ENCODE data around the gene NPRL2.

DNA sequence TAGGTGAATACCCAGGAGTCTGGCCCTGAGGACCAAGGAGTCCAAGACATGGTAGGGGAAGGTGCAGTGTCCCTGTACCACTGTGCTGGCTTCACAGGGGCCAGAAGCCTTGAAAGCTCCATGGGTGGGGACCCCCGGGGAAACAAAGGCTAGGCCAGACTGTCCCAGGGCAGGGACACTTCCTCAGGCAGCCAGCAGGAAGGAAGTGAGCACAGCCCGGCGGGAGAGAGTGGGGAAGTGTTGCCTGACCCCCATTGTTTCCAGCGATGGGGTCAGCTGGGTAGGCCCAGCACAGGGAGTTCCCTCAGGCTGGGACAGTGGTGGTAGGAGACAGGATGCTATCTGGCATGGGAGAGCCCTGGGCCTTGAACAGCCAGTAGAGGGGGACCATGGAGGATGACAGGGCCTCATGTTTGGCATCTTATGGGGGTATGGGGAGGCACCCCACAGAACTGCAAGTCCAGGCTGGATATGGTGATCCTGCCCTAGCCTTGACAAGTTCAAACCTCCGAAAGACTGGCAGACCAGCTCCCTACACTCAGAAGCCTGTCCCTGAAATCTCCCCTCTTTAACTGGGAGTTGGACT lies 26.9 kb downstream of the NPRL2 start:
- TF ChIP-seq EZH2 (IDR thresholded peaks at IDR 0.05; ENCODE audit: insufficient read depth, poor library complexity, severe bottlenecking), result no peak
- no peak for TF ChIP-seq EZH2phosphoT487 (IDR thresholded peaks at IDR 0.05; ENCODE audit: insufficient read depth, low read depth)
